OCI-LY7 (cell line): ENCODE measurements around the gene NSMCE4A.
A peak's percentile ranks its signal among the peaks of the same experiment; 100 is the strongest.

Experiments used
- EZH2phosphoT487 ChIP-seq: fragments of 200-600 bp; sonication (generic); IDR thresholded peaks from 2 replicates; pipeline ENCODE4 v1.6.1; 2018; ENCODE audit warnings: low read depth, borderline replicate concordance, mild to moderate bottlenecking, mixed run types, antibody characterized with exemption, low read length, moderate library complexity, mixed read lengths
- TF ChIP-seq, protein P1 (sequence below): fragments of 200-600 bp; sonication (generic); conservative IDR thresholded peaks from 2 replicates; pipeline ENCODE4 v1.5.1; 2014; ENCODE audit warnings: mild to moderate bottlenecking, antibody characterized with exemption, low read length, moderate library complexity, mixed read lengths

DNA sequence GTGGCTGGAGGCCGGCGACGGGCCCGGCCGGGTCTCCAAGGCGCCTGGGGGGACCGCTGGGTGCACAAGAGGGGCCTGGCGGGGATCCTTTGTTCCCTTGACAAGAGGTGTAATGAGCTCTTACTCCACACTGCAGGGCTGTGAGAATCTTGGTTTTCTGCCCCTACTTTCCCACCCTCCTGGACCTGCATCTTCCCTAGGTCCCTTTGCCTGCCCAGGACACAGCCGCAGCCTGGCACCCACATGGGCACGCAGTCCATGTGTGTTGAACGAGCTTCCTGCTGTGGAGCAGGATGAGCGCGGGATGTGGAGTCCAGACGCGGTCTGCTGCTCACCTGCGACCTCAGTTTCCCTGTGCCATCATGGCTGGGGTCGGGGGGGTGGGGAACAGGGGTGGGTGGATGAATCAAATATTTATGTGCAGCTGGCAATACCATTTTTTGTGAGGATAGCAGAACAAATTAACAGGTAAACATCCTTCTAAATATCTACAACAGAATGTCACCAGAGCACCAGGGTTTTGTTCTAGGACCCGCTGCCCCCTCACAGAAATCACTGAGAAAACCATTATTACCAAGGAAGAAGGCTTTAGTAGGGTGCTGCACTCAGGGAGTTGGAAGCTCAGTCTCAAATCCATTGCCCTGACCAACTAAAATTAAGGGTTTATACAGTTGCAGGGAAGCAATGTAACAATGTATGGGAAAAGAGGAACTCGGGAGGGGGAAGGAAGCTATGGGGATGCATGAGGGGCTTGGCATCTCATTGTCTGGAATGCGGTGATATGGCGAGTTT is 474 bp upstream of the NSMCE4A start:
- no peak for TF ChIP-seq EZH2phosphoT487
- TF ChIP-seq, protein P1, sequence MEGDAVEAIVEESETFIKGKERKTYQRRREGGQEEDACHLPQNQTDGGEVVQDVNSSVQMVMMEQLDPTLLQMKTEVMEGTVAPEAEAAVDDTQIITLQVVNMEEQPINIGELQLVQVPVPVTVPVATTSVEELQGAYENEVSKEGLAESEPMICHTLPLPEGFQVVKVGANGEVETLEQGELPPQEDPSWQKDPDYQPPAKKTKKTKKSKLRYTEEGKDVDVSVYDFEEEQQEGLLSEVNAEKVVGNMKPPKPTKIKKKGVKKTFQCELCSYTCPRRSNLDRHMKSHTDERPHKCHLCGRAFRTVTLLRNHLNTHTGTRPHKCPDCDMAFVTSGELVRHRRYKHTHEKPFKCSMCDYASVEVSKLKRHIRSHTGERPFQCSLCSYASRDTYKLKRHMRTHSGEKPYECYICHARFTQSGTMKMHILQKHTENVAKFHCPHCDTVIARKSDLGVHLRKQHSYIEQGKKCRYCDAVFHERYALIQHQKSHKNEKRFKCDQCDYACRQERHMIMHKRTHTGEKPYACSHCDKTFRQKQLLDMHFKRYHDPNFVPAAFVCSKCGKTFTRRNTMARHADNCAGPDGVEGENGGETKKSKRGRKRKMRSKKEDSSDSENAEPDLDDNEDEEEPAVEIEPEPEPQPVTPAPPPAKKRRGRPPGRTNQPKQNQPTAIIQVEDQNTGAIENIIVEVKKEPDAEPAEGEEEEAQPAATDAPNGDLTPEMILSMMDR: peak; percentile 7
